Fibroblast of mammary gland (primary cell): ENCODE data around the gene FXYD1.
A peak's percentile ranks its signal among the peaks of the same experiment; 100 is the strongest.

ENCODE experiments used
- DNase-seq: peaks from one replicate; pipeline ENCODE4 v3.0.0-alpha.2; 2010; ENCODE audit warnings: low read depth
- H3K4me3 ChIP-seq: 2 replicates; pipeline ENCODE4 v1.5.1; 2011; ENCODE audit warnings: low read depth, mild to moderate bottlenecking, low read length, moderate library complexity; ENCODE audit not compliant: control insufficient read depth
- CTCF ChIP-seq: conservative IDR thresholded peaks from 2 replicates; pipeline ENCODE4 v1.5.1; 2011; ENCODE audit warnings: low read depth, low read length, inconsistent platforms; ENCODE audit not compliant: control insufficient read depth, insufficient read depth

The FXYD1 gene

GRCh38 chr19:35104361-35104760 lies 34.3 kb upstream of the FXYD1 start:
- H3K4me3 ChIP-seq: no peak overlapping the region
- DNase-seq: no peak
- no peak for TF ChIP-seq CTCF

- H3K4me3 ChIP-seq: no peak overlapping the region
- no peak for DNase-seq
- no peak for TF ChIP-seq CTCF
Measured at GRCh38 chr19:35105047-35105410, 33.6 kb upstream of the FXYD1 start.

- no peak for DNase-seq
- no peak overlapping the region for H3K4me3 ChIP-seq
- no peak for TF ChIP-seq CTCF
Measured at GRCh38 chr19:35105411-35106290, 33.0 kb upstream of the FXYD1 start.

- DNase-seq: no peak
- no peak for TF ChIP-seq CTCF
Measured at GRCh38 chr19:35106291-35106583, 32.4 kb upstream of the FXYD1 start.

GRCh38 chr19:35106898-35107541 lies 31.6 kb upstream of the FXYD1 start:
- H3K4me3 ChIP-seq: no peak overlapping the region
- no peak for DNase-seq
- TF ChIP-seq CTCF: no peak

More at GRCh38 chr19:35106291-35106583, 32.4 kb upstream of the FXYD1 start:
- no peak overlapping the region for H3K4me3 ChIP-seq

GRCh38 chr19:35107545-35107944 lies 31.1 kb upstream of the FXYD1 start:
- H3K4me3 ChIP-seq: no peak overlapping the region
- peak; percentile 56 for DNase-seq
- TF ChIP-seq CTCF: no peak
